ENCODE data around the gene VPS54. TPM values are rescaled to one million over a fixed set of nuclear protein-coding genes. Genes with fewer than 3 reads are reported as not detected.
"Not testable (repeated sequence)": the region's sequence is repeated elsewhere in the genome, so short reads cannot be mapped to it uniquely, and the experiment has no call there.

The VPS54 gene
- total RNA-seq, 1 donor: 9.4 TPM

- DNase-seq (ENCODE audit: low read depth in 2 of 3, low spot score in 2 of 3): no peak
These were observed 169.6 kb downstream of the VPS54 start for GRCh38 chr2:63849381-63850203.

GRCh38 chr2:63847571-63847970 is 171.7 kb downstream of the VPS54 start:
- not testable (repeated sequence) for DNase-seq (ENCODE audit: low read depth in 2 of 3, low spot score in 2 of 3)

- DNase-seq (ENCODE audit: low read depth in 2 of 3, low spot score in 2 of 3): no peak
These were observed 172.7 kb downstream of the VPS54 start for GRCh38 chr2:63846487-63846886.

- DNase-seq (ENCODE audit: low read depth in 2 of 3, low spot score in 2 of 3): no peak
These were observed 173.4 kb downstream of the VPS54 start for GRCh38 chr2:63845866-63846265.

- DNase-seq (ENCODE audit: low read depth in 2 of 3, low spot score in 2 of 3): no peak
These were observed 174.6 kb downstream of the VPS54 start for GRCh38 chr2:63844616-63845015.

- DNase-seq (ENCODE audit: low read depth in 2 of 3, low spot score in 2 of 3): no peak
These were observed 175.4 kb downstream of the VPS54 start for GRCh38 chr2:63843791-63844190.

- DNase-seq (ENCODE audit: low read depth in 2 of 3, low spot score in 2 of 3): no peak
These were observed 176.1 kb downstream of the VPS54 start for GRCh38 chr2:63843093-63843492.

GRCh38 chr2:63842149-63843061 is 176.8 kb downstream of the VPS54 start:
- no peak for DNase-seq (ENCODE audit: low read depth in 2 of 3, low spot score in 2 of 3)

Small RNA genes lying within 50 kb of the gene (small RNA-seq; reads per million reads assigned to genes)
- gene RF01293: not detected

Other genes with a start within 250 kb of the VPS54 start
- gene UGP2, start 177.5 kb downstream of the VPS54 start, total RNA-seq: 23.7 TPM
- gene PELI1, start 125.0 kb upstream of the VPS54 start, total RNA-seq: 11.8 TPM